ENCODE results near the gene SRRM4.

The SRRM4 gene

GRCh38 chr12:119207063-119207560 lies 225.8 kb downstream of the SRRM4 start:
- no peaks in the 10 kb centered on the region for H3K36me3 ChIP-seq (ENCODE audit: control insufficient read depth, insufficient read depth, low read length)
- H3K27me3 ChIP-seq (ENCODE audit: control insufficient read depth, insufficient read depth, low read length): no peaks in the 10 kb centered on the region
- no peaks in the 10 kb centered on the region for H3K4me1 ChIP-seq (ENCODE audit: control insufficient read depth, insufficient read depth, low read length)
- no peak overlapping the region for H3K9ac ChIP-seq (ENCODE audit: low read length)
- H3K4me3 ChIP-seq (ENCODE audit: low read length): no peak overlapping the region
- H3K9me3 ChIP-seq (ENCODE audit: control insufficient read depth, low read length): no peaks in the 10 kb centered on the region

DNA sequence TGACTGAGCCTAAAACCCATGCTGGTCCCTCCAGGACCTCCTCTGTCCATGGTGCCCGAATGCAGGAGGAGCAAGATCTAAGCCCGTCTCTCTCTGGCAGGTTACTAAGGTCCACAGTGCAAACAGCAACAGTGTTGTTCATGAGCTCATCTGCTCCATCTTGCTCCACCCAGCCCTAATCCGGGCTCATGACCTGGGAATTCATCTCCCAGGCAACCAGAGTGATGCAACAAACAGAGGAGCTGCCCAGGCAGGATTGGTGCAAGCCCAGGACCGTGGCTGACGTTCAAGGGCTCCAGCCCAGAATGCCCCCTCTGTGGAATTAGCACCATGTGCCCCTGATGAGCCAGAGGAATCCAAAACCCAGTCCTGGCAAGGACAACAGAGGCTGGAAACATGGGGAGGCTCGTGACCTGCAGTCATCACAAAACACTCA lies 227.3 kb downstream of the SRRM4 start:
- Histone ChIP-seq H3K9me3 (ENCODE audit: control insufficient read depth, low read length) (no peaks in the 10 kb centered on the region), H3K9ac (ENCODE audit: low read length) (no peak overlapping the region), H3K4me1 (ENCODE audit: control insufficient read depth, insufficient read depth, low read length) (no peaks in the 10 kb centered on the region), H3K27me3 (ENCODE audit: control insufficient read depth, insufficient read depth, low read length) (no peaks in the 10 kb centered on the region), H3K4me3 (ENCODE audit: low read length) (no peak overlapping the region), H3K36me3 (ENCODE audit: control insufficient read depth, insufficient read depth, low read length) (no peaks in the 10 kb centered on the region)

- Histone ChIP-seq H3K27me3 (ENCODE audit: control insufficient read depth, insufficient read depth, low read length) (no peaks in the 10 kb centered on the region), H3K9ac (ENCODE audit: low read length) (no peak overlapping the region), H3K4me3 (ENCODE audit: low read length) (no peak overlapping the region), H3K36me3 (ENCODE audit: control insufficient read depth, insufficient read depth, low read length) (no peaks in the 10 kb centered on the region), H3K9me3 (ENCODE audit: control insufficient read depth, low read length) (no peaks in the 10 kb centered on the region), H3K4me1 (ENCODE audit: control insufficient read depth, insufficient read depth, low read length) (no peaks in the 10 kb centered on the region)
Measured at GRCh38 chr12:119211884-119212283, 230.5 kb downstream of the SRRM4 start.

All from mucosa of stomach (tissue), 1 donor.